Measurements from ENCODE around the gene TSR1. TPM values are rescaled to one million over a fixed set of nuclear protein-coding genes. Genes with fewer than 3 reads are reported as not detected.

Gene TSR1
- total and polyA plus RNA-seq, 2 donors (not counting 1 experiment from before 2014, with no cell fraction given): 10.2 to 31.5 TPM

- POLR2A ChIA-PET: no interaction called here
Observed at GRCh38 chr17:2369039-2369438, 32.8 kb upstream of the TSR1 start.

GRCh38 chr17:2368359-2368758 lies 32.1 kb upstream of the TSR1 start:
- no peaks in the 10 kb centered on the region for H3K27me3 Mint-ChIP-seq
- CTCF ChIA-PET: interaction anchor here (2.7 kb wide), 1 partner anchor 48 kb away, joined by 11 read pairs; no protein-coding TSS in a partner anchor

More at GRCh38 chr17:2369039-2369438, 32.8 kb upstream of the TSR1 start:
- Histone ChIP-seq H3K27ac (ENCODE audit: low read length in 2 of 2) (no peak overlapping the region), H3K9ac (ENCODE audit: low read length) (no peak overlapping the region), H3K4me1 (ENCODE audit: control insufficient read depth in 2 of 2, insufficient read depth in 2 of 2, low read length in 2 of 2) (no peaks in the 10 kb centered on the region), H3K36me3 (replicated peaks in 1 of 2; ENCODE audit: control extremely low read depth in 1 of 2, control insufficient read depth in 1 of 2, extremely low read depth in 1 of 2, insufficient read depth in 2 of 2, low read length in 1 of 2) (peaks cover 0 to 8% of the 10 kb centered on the region in 2 experiments), H3K4me3 (ENCODE audit: control extremely low read depth in 1 of 5, extremely low read depth in 1 of 5, insufficient read depth in 1 of 5, low read depth in 2 of 5, low read length in 4 of 5) (no peak overlapping the region), H3K79me2 (ENCODE audit: control insufficient read depth, insufficient read depth, low read length) (no peaks in the 10 kb centered on the region), H3K9me3 (ENCODE audit: control extremely low read depth in 1 of 3, control insufficient read depth in 2 of 3, insufficient read depth in 1 of 3, low read length in 2 of 3) (no peaks in the 10 kb centered on the region), H4K20me1 (ENCODE audit: control insufficient read depth, insufficient read depth, low read length, poor library complexity, severe bottlenecking) (no peaks in the 10 kb centered on the region), H2AFZ (ENCODE audit: insufficient read depth, low read depth, low read length, poor library complexity, severe bottlenecking) (no peak overlapping the region), H3K27me3 (replicated peaks in 1 of 4; ENCODE audit: control extremely low read depth in 1 of 4, control insufficient read depth in 3 of 4, insufficient read depth in 4 of 4, low read length in 3 of 4) (no peaks in the 10 kb centered on the region), H3K4me2 (replicated peaks; ENCODE audit: low read depth, low read length, poor library complexity, severe bottlenecking) (no peak overlapping the region)
- Mint-ChIP-seq H3K27me3 (no peaks in the 10 kb centered on the region), H3K4me3 (no peak overlapping the region), H3K4me1 (no peaks in the 10 kb centered on the region), H3K27ac (no peak overlapping the region), H3K9me3 (ENCODE audit: insufficient read depth) (no peaks in the 10 kb centered on the region)
- TF ChIP-seq CTCF (IDR thresholded peaks at IDR 0.05) (no peak), EZH2 (IDR thresholded peaks at IDR 0.05; ENCODE audit: borderline replicate concordance, insufficient read depth, low read depth, low read length, poor library complexity, severe bottlenecking) (no peak)
- CTCF ChIA-PET: interaction anchor here (2.7 kb wide), 1 partner anchor 47 kb away, joined by 11 read pairs; no protein-coding TSS in a partner anchor
- 89% methylated on average over 4 of the region's 5 CpGs for WGBS (ENCODE audit: insufficient coverage)
- DNase-seq (no peak), ATAC-seq (ENCODE audit: low read depth) (no peak)
- intact Hi-C loops (cut with micrococcal nuclease): no loop called here

More at GRCh38 chr17:2368359-2368758, 32.1 kb upstream of the TSR1 start:
- Histone ChIP-seq H3K9ac (ENCODE audit: low read length) (no peak overlapping the region), H2AFZ (ENCODE audit: insufficient read depth, low read depth, low read length, poor library complexity, severe bottlenecking) (no peak overlapping the region), H3K27me3 (replicated peaks in 1 of 4; ENCODE audit: control extremely low read depth in 1 of 4, control insufficient read depth in 3 of 4, insufficient read depth in 4 of 4, low read length in 3 of 4) (no peaks in the 10 kb centered on the region), H3K27ac (ENCODE audit: low read length in 2 of 2) (no peak overlapping the region), H4K20me1 (ENCODE audit: control insufficient read depth, insufficient read depth, low read length, poor library complexity, severe bottlenecking) (no peaks in the 10 kb centered on the region), H3K79me2 (ENCODE audit: control insufficient read depth, insufficient read depth, low read length) (no peaks in the 10 kb centered on the region), H3K36me3 (replicated peaks in 1 of 2; ENCODE audit: control extremely low read depth in 1 of 2, control insufficient read depth in 1 of 2, extremely low read depth in 1 of 2, insufficient read depth in 2 of 2, low read length in 1 of 2) (peaks cover 0 to 9% of the 10 kb centered on the region in 2 experiments), H3K4me2 (replicated peaks; ENCODE audit: low read depth, low read length, poor library complexity, severe bottlenecking) (no peak overlapping the region), H3K4me1 (ENCODE audit: control insufficient read depth in 2 of 2, insufficient read depth in 2 of 2, low read length in 2 of 2) (no peaks in the 10 kb centered on the region), H3K4me3 (ENCODE audit: control extremely low read depth in 1 of 5, extremely low read depth in 1 of 5, insufficient read depth in 1 of 5, low read depth in 2 of 5, low read length in 4 of 5) (no peak overlapping the region), H3K9me3 (ENCODE audit: control extremely low read depth in 1 of 3, control insufficient read depth in 2 of 3, insufficient read depth in 1 of 3, low read length in 2 of 3) (no peaks in the 10 kb centered on the region)
- no peak for TF ChIP-seq CTCF (IDR thresholded peaks at IDR 0.05)
- TF ChIP-seq EZH2 (IDR thresholded peaks at IDR 0.05; ENCODE audit: borderline replicate concordance, insufficient read depth, low read depth, low read length, poor library complexity, severe bottlenecking): no peak
- ATAC-seq (ENCODE audit: low read depth) (no peak), DNase-seq (no peak)
- 96% methylated on average over 6 of the region's 8 CpGs for WGBS (ENCODE audit: insufficient coverage)
- Mint-ChIP-seq H3K4me1 (no peaks in the 10 kb centered on the region), H3K4me3 (no peak overlapping the region), H3K27ac (no peak overlapping the region), H3K9me3 (ENCODE audit: insufficient read depth) (no peaks in the 10 kb centered on the region)
- intact Hi-C loops (cut with micrococcal nuclease): no loop called here
- POLR2A ChIA-PET: no interaction called here

All from B cell (primary cell).